Lower lobe of right lung (tissue), 2 donors: ENCODE results near the gene ZNF574. TPM values are rescaled to one million over a fixed set of nuclear protein-coding genes. Genes with fewer than 3 reads are reported as not detected.

Source experiments
- ATAC-seq, 2 donors: fragments of 200-7000 bp; cut with Tn5 transposase; one replicate each; pipeline ENCODE4 v1.9.1; 2020 to 2022; ENCODE audit warnings: mild to moderate bottlenecking in 2 of 2, moderate library complexity in 2 of 2
- DNase-seq: peaks from one replicate; pipeline ENCODE4 v3.0.0-alpha.2; 2020
- H3K27ac ChIP-seq: fragments of 200-600 bp; one replicate; pipeline ENCODE4 v1.8.0; 2022
- H3K27me3 ChIP-seq: fragments of 200-600 bp; one replicate; pipeline ENCODE4 v1.8.0; 2022; ENCODE audit warnings: low read depth
- H3K36me3 ChIP-seq: fragments of 200-600 bp; one replicate; pipeline ENCODE4 v1.8.0; 2022; ENCODE audit warnings: mild to moderate bottlenecking
- H3K4me1 ChIP-seq: fragments of 200-600 bp; one replicate; pipeline ENCODE4 v1.8.0; 2022
- H3K4me3 ChIP-seq: fragments of 200-600 bp; one replicate; pipeline ENCODE4 v1.8.0; 2022; ENCODE audit warnings: mild to moderate bottlenecking
- H3K9me3 ChIP-seq: fragments of 200-600 bp; one replicate; pipeline ENCODE4 v1.8.0; 2022
- intact Hi-C: fragments of 100-400 bp; cut with DNase I; formaldehyde crosslinking; loops from one replicate; pipeline ENCODE4 v1.11.0; 2022
- total RNA-seq: library from RNA; stranded (reverse); fragmentation: NEBNext Ultra II Directional; extraction: Animal tissue kit (Norgen Biotek cat#: 25700); gene quantifications from one replicate; pipeline ENCODE4 v1.2.1, GENCODE V29; 2021
- TF ChIP-seq, protein P1 (sequence below): fragments of 200-600 bp; IDR thresholded peaks from one replicate; pipeline ENCODE4 v1.8.0; 2022; ENCODE audit warnings: antibody characterized with exemption, mild to moderate bottlenecking
- donor health status: DM: no; HTN: yes; CAD: no; lungs with severe emphysema.

The ZNF574 gene
- total RNA-seq, 1 donor from 2014 or later, result 11.8 TPM

GRCh38 chr19:42062381-42062780 is 13.6 kb upstream of the ZNF574 start:
- TF ChIP-seq, protein P1, sequence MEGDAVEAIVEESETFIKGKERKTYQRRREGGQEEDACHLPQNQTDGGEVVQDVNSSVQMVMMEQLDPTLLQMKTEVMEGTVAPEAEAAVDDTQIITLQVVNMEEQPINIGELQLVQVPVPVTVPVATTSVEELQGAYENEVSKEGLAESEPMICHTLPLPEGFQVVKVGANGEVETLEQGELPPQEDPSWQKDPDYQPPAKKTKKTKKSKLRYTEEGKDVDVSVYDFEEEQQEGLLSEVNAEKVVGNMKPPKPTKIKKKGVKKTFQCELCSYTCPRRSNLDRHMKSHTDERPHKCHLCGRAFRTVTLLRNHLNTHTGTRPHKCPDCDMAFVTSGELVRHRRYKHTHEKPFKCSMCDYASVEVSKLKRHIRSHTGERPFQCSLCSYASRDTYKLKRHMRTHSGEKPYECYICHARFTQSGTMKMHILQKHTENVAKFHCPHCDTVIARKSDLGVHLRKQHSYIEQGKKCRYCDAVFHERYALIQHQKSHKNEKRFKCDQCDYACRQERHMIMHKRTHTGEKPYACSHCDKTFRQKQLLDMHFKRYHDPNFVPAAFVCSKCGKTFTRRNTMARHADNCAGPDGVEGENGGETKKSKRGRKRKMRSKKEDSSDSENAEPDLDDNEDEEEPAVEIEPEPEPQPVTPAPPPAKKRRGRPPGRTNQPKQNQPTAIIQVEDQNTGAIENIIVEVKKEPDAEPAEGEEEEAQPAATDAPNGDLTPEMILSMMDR, result no peak
- H3K27me3 ChIP-seq, result peaks cover 17% of the 10 kb centered on the region
- H3K4me3 ChIP-seq, result no peak overlapping the region
- no peaks in the 10 kb centered on the region for H3K4me1 ChIP-seq
- ATAC-seq (no peak), DNase-seq (no peak)
- no peaks in the 10 kb centered on the region for H3K36me3 ChIP-seq
- no peak overlapping the region for H3K27ac ChIP-seq
- intact Hi-C loops, result no loop called here
- no peaks in the 10 kb centered on the region for H3K9me3 ChIP-seq

- no peaks in the 10 kb centered on the region for H3K9me3 ChIP-seq
- ATAC-seq (no peak), DNase-seq (no peak)
- H3K27ac ChIP-seq, result no peak overlapping the region
- peaks cover 32% of the 10 kb centered on the region for H3K27me3 ChIP-seq
- H3K4me3 ChIP-seq, result no peak overlapping the region
- intact Hi-C loops, result no loop called here
- TF ChIP-seq, protein P1, result no peak
- H3K4me1 ChIP-seq, result no peaks in the 10 kb centered on the region
- no peaks in the 10 kb centered on the region for H3K36me3 ChIP-seq
Measured at GRCh38 chr19:42064432-42064831, 11.5 kb upstream of the ZNF574 start.

GRCh38 chr19:42065051-42065450 is 10.9 kb upstream of the ZNF574 start:
- Histone ChIP-seq H3K9me3 (no peaks in the 10 kb centered on the region), H3K36me3 (no peaks in the 10 kb centered on the region), H3K27me3 (peaks cover 38% of the 10 kb centered on the region), H3K27ac (no peak overlapping the region), H3K4me1 (no peaks in the 10 kb centered on the region), H3K4me3 (no peak overlapping the region)
- TF ChIP-seq, protein P1, result no peak
- DNase-seq, result no peak
- intact Hi-C loops, result no loop called here
- ATAC-seq, result no peak

DNA sequence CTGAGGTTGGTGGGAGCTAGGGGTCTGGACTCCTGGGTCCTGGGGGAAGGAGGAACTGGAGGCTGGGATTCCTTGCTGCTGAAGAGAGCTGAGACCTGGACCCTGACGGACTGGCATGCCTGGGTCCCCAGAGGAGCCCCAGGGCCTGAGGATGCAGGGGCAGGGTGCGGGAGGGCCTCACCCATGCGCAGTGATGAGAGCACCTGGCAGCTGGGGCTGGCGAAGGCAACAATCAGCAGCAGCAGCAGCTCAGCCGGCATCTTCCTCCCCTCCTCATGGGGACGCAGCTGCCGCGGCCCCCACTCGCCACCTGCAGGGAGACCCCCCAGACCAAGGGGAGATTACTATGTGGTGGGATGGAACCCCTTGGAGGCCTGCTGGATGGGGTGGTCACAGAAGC is 10.5 kb upstream of the ZNF574 start:
- no peak overlapping the region for H3K4me3 ChIP-seq
- ATAC-seq (no peak), DNase-seq (no peak)
- no peak overlapping the region for H3K27ac ChIP-seq
- no peaks in the 10 kb centered on the region for H3K4me1 ChIP-seq
- H3K9me3 ChIP-seq, result no peaks in the 10 kb centered on the region
- no peaks in the 10 kb centered on the region for H3K36me3 ChIP-seq
- intact Hi-C loops, result no loop called here
- peaks cover 43% of the 10 kb centered on the region for H3K27me3 ChIP-seq
- TF ChIP-seq, protein P1, result no peak

- Histone ChIP-seq H3K36me3 (no peaks in the 10 kb centered on the region), H3K4me3 (no peak overlapping the region), H3K4me1 (no peaks in the 10 kb centered on the region), H3K27ac (no peak overlapping the region), H3K27me3 (peaks cover 43% of the 10 kb centered on the region), H3K9me3 (no peaks in the 10 kb centered on the region)
- DNase-seq, result no peak
- intact Hi-C loops, result no loop called here
- TF ChIP-seq, protein P1, result no peak
- no peak for ATAC-seq
Measured at GRCh38 chr19:42066075-42066754, 9.8 kb upstream of the ZNF574 start.
